Measurements from ENCODE around the gene CHCHD3. TPM values are rescaled to one million over a fixed set of nuclear protein-coding genes. Genes with fewer than 3 reads are reported as not detected.

CHCHD3 gene
- total and polyA plus RNA-seq, 2 donors (not counting 1 experiment from before 2014, with no cell fraction given): 80.8 to 94.0 TPM

DNA sequence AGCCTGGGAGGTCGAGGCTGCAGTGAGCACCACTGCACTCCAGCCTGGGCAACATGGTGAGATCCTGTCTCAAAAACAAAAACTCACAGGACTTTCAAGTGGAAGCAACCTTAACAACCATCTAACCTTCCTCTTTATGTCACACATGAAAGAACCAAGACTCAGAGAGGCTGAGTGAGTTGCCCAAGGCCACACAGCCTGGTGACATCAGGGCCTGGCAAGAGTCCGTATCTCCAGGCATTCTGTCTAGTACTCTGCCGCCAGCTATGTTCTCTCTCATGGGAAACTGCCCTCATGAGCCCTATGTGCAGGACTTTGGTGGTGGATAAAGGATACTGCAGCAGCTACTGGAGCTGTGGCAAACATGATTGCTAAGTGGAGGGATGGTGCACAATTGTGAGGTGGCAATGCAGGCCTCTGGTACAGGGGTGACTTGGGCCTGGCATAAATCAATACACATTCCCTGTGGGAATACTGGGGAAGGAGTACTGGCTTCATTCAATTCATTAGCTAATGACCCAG, 10.1 kb upstream of the CHCHD3 start:
- no peak overlapping the region for H3K27ac ChIP-seq (ENCODE audit: insufficient read depth, low read length)
- DNase-seq (ENCODE audit: low read depth in 2 of 2): no peak
- peaks cover 2% of the 10 kb centered on the region for H3K27me3 ChIP-seq (ENCODE audit: control insufficient read depth, insufficient read depth, low read length)
- H2AFZ ChIP-seq (ENCODE audit: low read length): no peak overlapping the region
- no peaks in the 10 kb centered on the region for H3K4me1 ChIP-seq (ENCODE audit: control insufficient read depth, extremely low read depth, insufficient read depth, low read length)
- no peak overlapping the region for H3K9ac ChIP-seq (ENCODE audit: insufficient read depth, low read length)
- no peaks in the 10 kb centered on the region for H3K9me3 ChIP-seq (ENCODE audit: control insufficient read depth, insufficient read depth, low read depth, low read length)
- H3K79me2 ChIP-seq (ENCODE audit: control insufficient read depth, insufficient read depth, low read length): no peaks in the 10 kb centered on the region
- no peaks in the 10 kb centered on the region for H3K36me3 ChIP-seq (ENCODE audit: control insufficient read depth, insufficient read depth, low read length)
- no peaks in the 10 kb centered on the region for H4K20me1 ChIP-seq (ENCODE audit: control insufficient read depth, extremely low read depth, insufficient read depth, low read length)
- TF ChIP-seq EZH2 (IDR thresholded peaks at IDR 0.05; ENCODE audit: low read length, missing control alignments) (no peak), CTCF (conservative IDR thresholded peaks at IDR 0.05 in 1 of 2, IDR thresholded peaks at IDR 0.05 in 1 of 2; ENCODE audit: low read depth in 1 of 2, low read length in 2 of 2) (no peak)
- no peak overlapping the region for H3K4me2 ChIP-seq (ENCODE audit: extremely low read depth, insufficient read depth, low read length)
- H3K4me3 ChIP-seq (replicated peaks in 1 of 4; ENCODE audit: control extremely low read depth in 1 of 4, insufficient read depth in 1 of 4, low read depth in 3 of 4, low read length in 4 of 4): no peak overlapping the region

DNA sequence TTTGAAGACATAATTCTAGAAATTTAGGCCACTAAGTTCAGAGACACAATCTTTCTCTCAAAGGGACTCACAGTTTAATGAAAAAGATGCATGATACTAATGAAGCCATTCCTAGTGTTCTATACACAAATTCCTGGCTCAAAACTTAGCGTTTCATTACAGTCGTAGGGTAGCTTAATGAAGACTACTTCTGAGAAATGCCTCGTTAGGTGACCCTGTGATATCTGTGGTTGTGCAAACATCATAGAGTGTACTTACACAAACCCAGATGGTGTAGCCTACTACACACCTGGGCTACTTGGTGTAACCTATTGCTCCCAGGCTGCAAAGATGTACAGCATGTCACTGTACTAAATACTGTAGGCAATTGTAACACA, 488 bp upstream of the CHCHD3 start:
- no peak overlapping the region for H3K27ac ChIP-seq (ENCODE audit: insufficient read depth, low read length)
- no peak overlapping the region for H3K9ac ChIP-seq (ENCODE audit: insufficient read depth, low read length)
- DNase-seq (ENCODE audit: low read depth in 2 of 2): no peak
- no peaks in the 10 kb centered on the region for H4K20me1 ChIP-seq (ENCODE audit: control insufficient read depth, extremely low read depth, insufficient read depth, low read length)
- no peaks in the 10 kb centered on the region for H3K36me3 ChIP-seq (ENCODE audit: control insufficient read depth, insufficient read depth, low read length)
- no peaks in the 10 kb centered on the region for H3K4me1 ChIP-seq (ENCODE audit: control insufficient read depth, extremely low read depth, insufficient read depth, low read length)
- peaks cover 43% of the 10 kb centered on the region for H3K79me2 ChIP-seq (ENCODE audit: control insufficient read depth, insufficient read depth, low read length)
- no peaks in the 10 kb centered on the region for H3K27me3 ChIP-seq (ENCODE audit: control insufficient read depth, insufficient read depth, low read length)
- no peaks in the 10 kb centered on the region for H3K9me3 ChIP-seq (ENCODE audit: control insufficient read depth, insufficient read depth, low read depth, low read length)
- TF ChIP-seq CTCF (conservative IDR thresholded peaks at IDR 0.05 in 1 of 2, IDR thresholded peaks at IDR 0.05 in 1 of 2; ENCODE audit: low read depth in 1 of 2, low read length in 2 of 2) (no peak), EZH2 (IDR thresholded peaks at IDR 0.05; ENCODE audit: low read length, missing control alignments) (no peak)
- H2AFZ ChIP-seq (ENCODE audit: low read length): peak overlapping the region; percentile 41
- H3K4me2 ChIP-seq (ENCODE audit: extremely low read depth, insufficient read depth, low read length): no peak overlapping the region
- peak overlapping the region in 1 of 4 experiments; percentile 20 for H3K4me3 ChIP-seq (replicated peaks in 1 of 4; ENCODE audit: control extremely low read depth in 1 of 4, insufficient read depth in 1 of 4, low read depth in 3 of 4, low read length in 4 of 4)

GRCh38 chr7:133081119-133081598, 731 bp downstream of the CHCHD3 start:
- H3K79me2 ChIP-seq (ENCODE audit: control insufficient read depth, insufficient read depth, low read length): peaks cover 52% of the 10 kb centered on the region
- H4K20me1 ChIP-seq (ENCODE audit: control insufficient read depth, extremely low read depth, insufficient read depth, low read length): no peaks in the 10 kb centered on the region
- no peaks in the 10 kb centered on the region for H3K4me1 ChIP-seq (ENCODE audit: control insufficient read depth, extremely low read depth, insufficient read depth, low read length)
- peak overlapping the region; percentile 80 for H3K4me2 ChIP-seq (ENCODE audit: extremely low read depth, insufficient read depth, low read length)
- DNase-seq (ENCODE audit: low read depth in 2 of 2): no peak
- H3K4me3 ChIP-seq (replicated peaks in 1 of 4; ENCODE audit: control extremely low read depth in 1 of 4, insufficient read depth in 1 of 4, low read depth in 3 of 4, low read length in 4 of 4): peak overlapping the region; percentile 79 to 99 (median 92)
- H3K9ac ChIP-seq (ENCODE audit: insufficient read depth, low read length): peak overlapping the region; percentile 89
- H2AFZ ChIP-seq (ENCODE audit: low read length): no peak overlapping the region
- no peaks in the 10 kb centered on the region for H3K27me3 ChIP-seq (ENCODE audit: control insufficient read depth, insufficient read depth, low read length)
- no peaks in the 10 kb centered on the region for H3K9me3 ChIP-seq (ENCODE audit: control insufficient read depth, insufficient read depth, low read depth, low read length)
- no peaks in the 10 kb centered on the region for H3K36me3 ChIP-seq (ENCODE audit: control insufficient read depth, insufficient read depth, low read length)
- H3K27ac ChIP-seq (ENCODE audit: insufficient read depth, low read length): peak overlapping the region; percentile 90
- TF ChIP-seq EZH2 (IDR thresholded peaks at IDR 0.05; ENCODE audit: low read length, missing control alignments): no peak
- TF ChIP-seq CTCF (conservative IDR thresholded peaks at IDR 0.05 in 1 of 2, IDR thresholded peaks at IDR 0.05 in 1 of 2; ENCODE audit: low read depth in 1 of 2, low read length in 2 of 2): no peak
